NCI-H1105 (cell line): Measurements from ENCODE around the gene PXN.
A peak's percentile ranks its signal among the peaks of the same experiment; 100 is the strongest.
"Not testable (repeated sequence)": the region's sequence is repeated elsewhere in the genome, so short reads cannot be mapped to it uniquely, and the experiment has no call there.

ENCODE experiments used
- DNase-seq: peaks from one replicate; lab custom pipeline; 2025; lab: John Stamatoyannopoulos, UW

PXN gene

GRCh38 chr12:120225852-120226640 is 39.5 kb downstream of the PXN start:
- no peak for DNase-seq

GRCh38 chr12:120225200-120225558 is 40.4 kb downstream of the PXN start:
- no peak for DNase-seq

- peak; percentile 96 for DNase-seq
Measured at GRCh38 chr12:120224304-120225199, 41.0 kb downstream of the PXN start.

GRCh38 chr12:120223458-120224303 is 41.8 kb downstream of the PXN start:
- DNase-seq: no peak

GRCh38 chr12:120222288-120222832 is 43.2 kb downstream of the PXN start:
- no peak for DNase-seq

- DNase-seq: no peak
Measured at GRCh38 chr12:120221576-120221900, 44.0 kb downstream of the PXN start.

- DNase-seq: no peak
Measured at GRCh38 chr12:120220838-120221575, 44.5 kb downstream of the PXN start.

GRCh38 chr12:120218680-120219606 is 46.6 kb downstream of the PXN start:
- no peak for DNase-seq

- no peak for DNase-seq
Measured at GRCh38 chr12:120216742-120217605, 48.6 kb downstream of the PXN start.

GRCh38 chr12:120215766-120216735 is 49.5 kb downstream of the PXN start:
- DNase-seq: no peak

- no peak for DNase-seq
Measured at GRCh38 chr12:120215357-120215735, 50.2 kb downstream of the PXN start.

- no peak for DNase-seq
Measured at GRCh38 chr12:120214626-120215356, 50.7 kb downstream of the PXN start.

- DNase-seq: no peak
Measured at GRCh38 chr12:120213758-120214157, 51.8 kb downstream of the PXN start.

GRCh38 chr12:120213182-120213581 is 52.3 kb downstream of the PXN start:
- DNase-seq: not testable (repeated sequence)

- DNase-seq: no peak
Measured at GRCh38 chr12:120212301-120212700, 53.2 kb downstream of the PXN start.

- no peak for DNase-seq
Measured at GRCh38 chr12:120211904-120212283, 53.6 kb downstream of the PXN start.

GRCh38 chr12:120211243-120211903 is 54.2 kb downstream of the PXN start:
- no peak for DNase-seq
